22Rv1 (cell line): ENCODE data around the gene CAMK2D.

ENCODE experiments used
- CTCF ChIP-seq: fragments of 450-650 bp; IDR thresholded peaks from 2 replicates; pipeline ENCODE4 v1.5.1; 2017; ENCODE audit warnings: mild to moderate bottlenecking
- ZFX ChIP-seq: fragments of 450-650 bp; IDR thresholded peaks from 2 replicates; pipeline ENCODE4 v1.6.1; 2017; ENCODE audit warnings: antibody characterized with exemption, borderline replicate concordance

GRCh38 chr4:113438596-113438995 lies 322.9 kb downstream of the CAMK2D start:
- no peak for TF ChIP-seq ZFX
- TF ChIP-seq CTCF, result no peak
